ENCODE measurements around the gene BARHL1.

The BARHL1 gene

DNA sequence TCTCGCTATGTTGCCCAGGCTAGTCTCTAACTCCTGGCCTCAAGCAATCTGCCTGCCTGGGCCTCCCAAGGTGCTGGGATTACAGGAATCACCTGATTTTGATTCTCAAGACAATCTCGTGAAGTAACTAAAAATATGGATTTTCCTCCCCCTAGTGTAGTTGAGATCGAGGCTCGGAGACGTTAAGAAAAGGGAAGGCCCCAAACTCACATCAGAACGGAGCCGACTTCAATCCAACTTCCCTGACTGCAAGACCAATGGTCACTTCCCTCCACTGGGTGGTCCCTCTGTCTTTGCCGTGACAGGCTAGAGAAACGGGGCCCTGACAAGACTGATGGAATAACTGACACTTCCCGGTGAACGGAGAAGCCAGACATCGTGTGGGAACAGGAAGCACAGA lies 28.3 kb downstream of the BARHL1 start:
- H3K4me3 Mint-ChIP-seq, result no peak overlapping the region
- peaks cover 18% of the 10 kb centered on the region for H3K4me1 Mint-ChIP-seq
- no peak for TF ChIP-seq CTCF (IDR thresholded peaks at IDR 0.05)
- peaks cover 8% of the 10 kb centered on the region for H3K27me3 Mint-ChIP-seq (ENCODE audit: low read depth, poor library complexity)
- peak overlapping the region; percentile 94 for H3K27ac Mint-ChIP-seq
- DNase-seq, result no peak
- H3K9me3 Mint-ChIP-seq, result no peaks in the 10 kb centered on the region
- H3K36me3 Mint-ChIP-seq (ENCODE audit: low read depth), result peaks cover 72% of the 10 kb centered on the region

DNA sequence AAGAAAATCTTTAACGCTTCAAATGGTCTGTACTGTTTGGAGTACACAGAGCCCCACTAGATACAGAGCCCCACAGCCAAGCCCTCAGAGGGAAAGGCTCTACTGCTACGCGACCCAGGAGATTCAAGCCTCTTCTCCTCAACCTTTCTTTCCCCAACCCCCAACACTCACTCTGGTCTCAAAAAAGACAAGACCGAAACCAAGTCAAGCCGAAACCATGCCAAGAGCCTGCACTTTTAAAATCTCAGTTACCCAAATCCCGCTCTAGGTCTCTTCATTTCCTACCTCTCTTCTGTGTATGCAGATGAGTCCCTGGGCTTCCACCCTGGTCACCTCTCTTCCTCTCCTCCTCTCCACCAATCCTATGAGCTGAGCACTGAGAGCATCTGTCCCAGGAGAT lies 31.9 kb downstream of the BARHL1 start:
- H3K27ac Mint-ChIP-seq, result peak overlapping the region; percentile 47
- peaks cover 75% of the 10 kb centered on the region for H3K36me3 Mint-ChIP-seq (ENCODE audit: low read depth)
- H3K4me1 Mint-ChIP-seq, result peaks cover 20% of the 10 kb centered on the region
- H3K27me3 Mint-ChIP-seq (ENCODE audit: low read depth, poor library complexity), result peaks cover 8% of the 10 kb centered on the region
- TF ChIP-seq CTCF (IDR thresholded peaks at IDR 0.05), result no peak
- no peak for DNase-seq
- H3K4me3 Mint-ChIP-seq, result no peak overlapping the region
- no peaks in the 10 kb centered on the region for H3K9me3 Mint-ChIP-seq

- Mint-ChIP-seq H3K9me3 (no peaks in the 10 kb centered on the region), H3K27me3 (ENCODE audit: low read depth, poor library complexity) (peaks cover 8% of the 10 kb centered on the region), H3K4me1 (peaks cover 27% of the 10 kb centered on the region), H3K27ac (no peak overlapping the region), H3K4me3 (no peak overlapping the region), H3K36me3 (ENCODE audit: low read depth) (peaks cover 67% of the 10 kb centered on the region)
- no peak for TF ChIP-seq CTCF (IDR thresholded peaks at IDR 0.05)
- no peak for DNase-seq
Observed at GRCh38 chr9:132615774-132616173, 33.4 kb downstream of the BARHL1 start.

- Mint-ChIP-seq H3K9me3 (no peaks in the 10 kb centered on the region), H3K4me3 (no peak overlapping the region), H3K36me3 (ENCODE audit: low read depth) (peaks cover 58% of the 10 kb centered on the region), H3K27me3 (ENCODE audit: low read depth, poor library complexity) (peaks cover 8% of the 10 kb centered on the region), H3K27ac (no peak overlapping the region), H3K4me1 (peaks cover 22% of the 10 kb centered on the region)
- no peak for TF ChIP-seq CTCF (IDR thresholded peaks at IDR 0.05)
- no peak for DNase-seq
Observed at GRCh38 chr9:132616725-132617124, 34.3 kb downstream of the BARHL1 start.

DNA sequence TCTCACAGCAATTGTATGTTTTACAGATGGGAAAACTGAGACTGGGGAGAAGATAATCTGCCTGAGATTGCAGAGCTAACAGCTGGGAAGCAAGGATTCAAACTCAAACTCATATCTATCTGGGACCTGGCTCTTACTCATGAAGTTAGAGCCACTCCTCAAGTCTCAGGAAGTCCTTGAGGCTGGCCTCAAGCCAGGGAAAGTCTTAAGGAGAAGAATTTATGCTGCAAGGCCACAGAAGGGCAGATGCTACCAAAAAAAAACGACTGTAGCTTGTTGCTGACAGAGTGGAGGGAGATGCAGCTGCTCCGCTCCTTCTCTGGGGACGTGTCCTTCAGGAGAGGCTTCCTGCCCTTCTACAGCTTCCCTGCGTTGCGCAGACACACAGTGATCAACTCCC lies 39.8 kb downstream of the BARHL1 start:
- Mint-ChIP-seq H3K27ac (no peak overlapping the region), H3K9me3 (no peaks in the 10 kb centered on the region)
- DNase-seq, result no peak

More for the DNA sequence above, 39.8 kb downstream of the BARHL1 start:
- H3K27me3 Mint-ChIP-seq (ENCODE audit: low read depth, poor library complexity), result peaks cover 2% of the 10 kb centered on the region
- TF ChIP-seq CTCF (IDR thresholded peaks at IDR 0.05), result no peak
- peaks cover 47% of the 10 kb centered on the region for H3K36me3 Mint-ChIP-seq (ENCODE audit: low read depth)
- H3K4me3 Mint-ChIP-seq, result no peak overlapping the region
- H3K4me1 Mint-ChIP-seq, result peaks cover 41% of the 10 kb centered on the region

Data from nephron progenitor cell (in vitro differentiated cells).